ENCODE data around the gene MYL3.

Gene MYL3

GRCh38 chr3:46833346-46834300 is 29.6 kb downstream of the MYL3 start:
- no peak overlapping the region for H3K27ac ChIP-seq
- H3K4me3 ChIP-seq = no peak overlapping the region
- no peak for DNase-seq (ENCODE audit: low spot score)
- TF ChIP-seq CTCF (IDR thresholded peaks at IDR 0.05) = no peak

- TF ChIP-seq CTCF (IDR thresholded peaks at IDR 0.05) = no peak
Measured at GRCh38 chr3:46831841-46832240, 31.4 kb downstream of the MYL3 start.

GRCh38 chr3:46831316-46831715 is 31.9 kb downstream of the MYL3 start:
- no peak overlapping the region for H3K27ac ChIP-seq
- TF ChIP-seq CTCF (IDR thresholded peaks at IDR 0.05) = no peak
- no peak overlapping the region for H3K4me3 ChIP-seq
- DNase-seq (ENCODE audit: low spot score) = no peak

More at GRCh38 chr3:46831841-46832240, 31.4 kb downstream of the MYL3 start:
- Histone ChIP-seq H3K27ac (no peak overlapping the region), H3K4me3 (no peak overlapping the region)
- no peak for DNase-seq (ENCODE audit: low spot score)

GRCh38 chr3:46830801-46831200 is 32.4 kb downstream of the MYL3 start:
- no peak for TF ChIP-seq CTCF (IDR thresholded peaks at IDR 0.05)
- no peak overlapping the region for H3K4me3 ChIP-seq

GRCh38 chr3:46829699-46830208 is 33.5 kb downstream of the MYL3 start:
- Histone ChIP-seq H3K27ac (no peak overlapping the region), H3K4me3 (no peak overlapping the region)
- no peak for TF ChIP-seq CTCF (IDR thresholded peaks at IDR 0.05)
- no peak for DNase-seq (ENCODE audit: low spot score)

More at GRCh38 chr3:46830801-46831200, 32.4 kb downstream of the MYL3 start:
- DNase-seq (ENCODE audit: low spot score) = no peak
- no peak overlapping the region for H3K27ac ChIP-seq

GRCh38 chr3:46825450-46825849 is 37.8 kb downstream of the MYL3 start:
- no peak for TF ChIP-seq CTCF (IDR thresholded peaks at IDR 0.05)
- Histone ChIP-seq H3K4me3 (no peak overlapping the region), H3K27ac (no peak overlapping the region)
- no peak for DNase-seq (ENCODE audit: low spot score)

Measured in coronary artery (tissue), 2 donors.